HL-60 (cell line): ENCODE data around the gene PMCH.

Source experiments
- DNase-seq, 2 experiments: peaks; one replicate each; pipeline ENCODE4 v3.0.0-alpha.2; 2010 to 2020; ENCODE audit warnings: low read depth in 1 of 2, low spot score in 1 of 2
- H3K27ac ChIP-seq: fragments of 250-450 bp; sonication (Bioruptor Pico); replicated peaks from 2 replicates; pipeline ENCODE4 v1.5.1; 2020; ENCODE audit warnings: mild to moderate bottlenecking, moderate library complexity
- H3K27me3 ChIP-seq: fragments of 250-450 bp; sonication (Bioruptor Pico); 2 replicates; pipeline ENCODE4 v1.5.1; 2021; ENCODE audit warnings: mild to moderate bottlenecking, moderate library complexity; ENCODE audit not compliant: insufficient read depth, poor library complexity, severe bottlenecking
- H3K4me3 ChIP-seq: replicated peaks from 2 replicates; pipeline ENCODE4 v1.5.1; 2011; ENCODE audit warnings: mild to moderate bottlenecking, control low read depth, low read length; ENCODE audit not compliant: insufficient read depth
- GABPA ChIP-seq: IDR thresholded peaks from 2 replicates; pipeline ENCODE4 v1.6.1; 2012; ENCODE audit warnings: low read depth
- POLR2AphosphoS5 ChIP-seq: IDR thresholded peaks from 2 replicates; pipeline ENCODE4 v1.6.1; 2012; ENCODE audit warnings: low read depth
- SPI1 ChIP-seq: IDR thresholded peaks from 2 replicates; pipeline ENCODE4 v1.6.1; 2012; ENCODE audit warnings: low read depth, mild to moderate bottlenecking, borderline replicate concordance
- TF ChIP-seq, protein P1 (sequence below): IDR thresholded peaks from one replicate; pipeline ENCODE4 v1.5.1; 2011; ENCODE audit warnings: low read length, control low read depth, inconsistent platforms; ENCODE audit not compliant: insufficient read depth
- TF ChIP-seq, protein P2 (sequence below): IDR thresholded peaks from 2 replicates; pipeline ENCODE4 v1.6.1; 2012; ENCODE audit warnings: low read depth; ENCODE audit not compliant: insufficient replicate concordance

The PMCH gene

DNA sequence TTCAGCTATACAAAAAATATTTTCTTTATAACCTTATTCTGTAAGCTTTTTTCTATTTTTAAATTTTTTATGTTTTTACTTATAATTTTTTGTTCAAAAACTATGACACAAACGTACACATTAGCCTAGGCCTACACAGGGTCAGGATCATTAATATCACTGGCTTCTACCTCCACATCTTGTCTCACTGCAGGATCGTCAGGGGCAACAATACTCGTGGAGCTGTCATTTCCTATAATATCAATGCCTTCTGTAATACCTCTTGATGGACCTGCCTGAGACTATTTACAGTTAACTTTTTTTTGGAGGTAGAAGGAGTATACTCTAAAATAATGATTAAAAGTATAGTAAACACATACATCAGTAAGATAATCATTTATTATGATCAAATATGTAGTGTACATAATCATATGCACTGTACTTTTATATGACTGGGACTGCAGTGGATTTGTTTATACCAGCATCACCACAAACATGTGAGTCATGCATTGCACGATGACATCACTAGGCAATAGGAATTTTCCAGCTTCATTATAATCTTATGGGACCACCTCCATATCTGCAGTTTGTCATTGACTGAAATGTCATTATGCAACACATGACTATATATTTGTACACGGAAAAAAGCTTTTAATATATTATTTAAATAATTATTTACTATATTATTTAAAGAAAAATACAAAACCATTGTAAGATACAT, 18.5 kb upstream of the PMCH start:
- no peak overlapping the region for H3K4me3 ChIP-seq
- no peak overlapping the region for H3K27ac ChIP-seq
- no peaks in the 10 kb centered on the region for H3K27me3 ChIP-seq
- DNase-seq, result no peak
- TF ChIP-seq, protein P1, sequence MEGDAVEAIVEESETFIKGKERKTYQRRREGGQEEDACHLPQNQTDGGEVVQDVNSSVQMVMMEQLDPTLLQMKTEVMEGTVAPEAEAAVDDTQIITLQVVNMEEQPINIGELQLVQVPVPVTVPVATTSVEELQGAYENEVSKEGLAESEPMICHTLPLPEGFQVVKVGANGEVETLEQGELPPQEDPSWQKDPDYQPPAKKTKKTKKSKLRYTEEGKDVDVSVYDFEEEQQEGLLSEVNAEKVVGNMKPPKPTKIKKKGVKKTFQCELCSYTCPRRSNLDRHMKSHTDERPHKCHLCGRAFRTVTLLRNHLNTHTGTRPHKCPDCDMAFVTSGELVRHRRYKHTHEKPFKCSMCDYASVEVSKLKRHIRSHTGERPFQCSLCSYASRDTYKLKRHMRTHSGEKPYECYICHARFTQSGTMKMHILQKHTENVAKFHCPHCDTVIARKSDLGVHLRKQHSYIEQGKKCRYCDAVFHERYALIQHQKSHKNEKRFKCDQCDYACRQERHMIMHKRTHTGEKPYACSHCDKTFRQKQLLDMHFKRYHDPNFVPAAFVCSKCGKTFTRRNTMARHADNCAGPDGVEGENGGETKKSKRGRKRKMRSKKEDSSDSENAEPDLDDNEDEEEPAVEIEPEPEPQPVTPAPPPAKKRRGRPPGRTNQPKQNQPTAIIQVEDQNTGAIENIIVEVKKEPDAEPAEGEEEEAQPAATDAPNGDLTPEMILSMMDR, result no peak
- TF ChIP-seq POLR2AphosphoS5 (no peak), SPI1 (no peak), GABPA (no peak)
- TF ChIP-seq, protein P2, sequence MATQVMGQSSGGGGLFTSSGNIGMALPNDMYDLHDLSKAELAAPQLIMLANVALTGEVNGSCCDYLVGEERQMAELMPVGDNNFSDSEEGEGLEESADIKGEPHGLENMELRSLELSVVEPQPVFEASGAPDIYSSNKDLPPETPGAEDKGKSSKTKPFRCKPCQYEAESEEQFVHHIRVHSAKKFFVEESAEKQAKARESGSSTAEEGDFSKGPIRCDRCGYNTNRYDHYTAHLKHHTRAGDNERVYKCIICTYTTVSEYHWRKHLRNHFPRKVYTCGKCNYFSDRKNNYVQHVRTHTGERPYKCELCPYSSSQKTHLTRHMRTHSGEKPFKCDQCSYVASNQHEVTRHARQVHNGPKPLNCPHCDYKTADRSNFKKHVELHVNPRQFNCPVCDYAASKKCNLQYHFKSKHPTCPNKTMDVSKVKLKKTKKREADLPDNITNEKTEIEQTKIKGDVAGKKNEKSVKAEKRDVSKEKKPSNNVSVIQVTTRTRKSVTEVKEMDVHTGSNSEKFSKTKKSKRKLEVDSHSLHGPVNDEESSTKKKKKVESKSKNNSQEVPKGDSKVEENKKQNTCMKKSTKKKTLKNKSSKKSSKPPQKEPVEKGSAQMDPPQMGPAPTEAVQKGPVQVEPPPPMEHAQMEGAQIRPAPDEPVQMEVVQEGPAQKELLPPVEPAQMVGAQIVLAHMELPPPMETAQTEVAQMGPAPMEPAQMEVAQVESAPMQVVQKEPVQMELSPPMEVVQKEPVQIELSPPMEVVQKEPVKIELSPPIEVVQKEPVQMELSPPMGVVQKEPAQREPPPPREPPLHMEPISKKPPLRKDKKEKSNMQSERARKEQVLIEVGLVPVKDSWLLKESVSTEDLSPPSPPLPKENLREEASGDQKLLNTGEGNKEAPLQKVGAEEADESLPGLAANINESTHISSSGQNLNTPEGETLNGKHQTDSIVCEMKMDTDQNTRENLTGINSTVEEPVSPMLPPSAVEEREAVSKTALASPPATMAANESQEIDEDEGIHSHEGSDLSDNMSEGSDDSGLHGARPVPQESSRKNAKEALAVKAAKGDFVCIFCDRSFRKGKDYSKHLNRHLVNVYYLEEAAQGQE, result no peak

DNA sequence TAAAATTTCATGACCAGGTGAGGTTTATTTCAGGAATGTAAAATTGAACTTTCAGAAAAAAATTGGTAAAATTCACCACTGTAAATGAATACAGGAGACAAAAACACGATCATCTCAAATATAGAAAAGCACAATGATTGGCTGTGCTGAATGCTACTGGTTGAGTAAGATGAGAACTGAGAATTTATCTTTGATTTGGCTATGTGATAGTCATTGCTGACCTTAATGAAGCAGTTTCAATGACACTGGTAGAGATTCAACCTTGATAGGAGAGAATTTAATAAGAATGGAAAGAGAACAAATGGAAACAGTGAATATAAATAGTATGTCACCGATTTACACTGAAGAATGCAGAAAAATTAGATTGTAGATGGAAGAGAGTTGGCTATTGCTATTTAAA, 6.4 kb upstream of the PMCH start:
- no peak overlapping the region for H3K27ac ChIP-seq
- no peaks in the 10 kb centered on the region for H3K27me3 ChIP-seq
- no peak for DNase-seq
- no peak overlapping the region for H3K4me3 ChIP-seq
- TF ChIP-seq, protein P2, result no peak
- no peak for TF ChIP-seq POLR2AphosphoS5
- no peak for TF ChIP-seq SPI1
- no peak for TF ChIP-seq GABPA
- TF ChIP-seq, protein P1, result no peak

DNA sequence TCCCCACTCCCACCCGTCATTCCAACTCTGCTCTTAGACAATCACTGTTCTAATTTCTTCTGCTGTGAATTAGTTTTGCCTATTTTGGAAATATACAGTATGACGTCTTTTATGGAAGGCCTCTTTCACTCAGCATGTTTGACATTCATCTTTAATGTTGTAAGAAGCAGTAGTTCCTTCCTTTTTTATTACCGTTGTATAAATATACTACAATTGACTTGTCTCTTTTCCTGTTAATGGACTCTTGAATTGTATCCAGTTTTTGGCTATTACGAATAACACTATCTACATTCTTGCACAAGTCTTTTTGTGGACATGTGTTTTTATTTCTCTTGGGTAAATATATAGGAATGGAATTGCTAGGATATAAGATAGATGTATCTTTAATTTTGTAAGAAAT, 4.9 kb upstream of the PMCH start:
- TF ChIP-seq, protein P1, result no peak
- TF ChIP-seq POLR2AphosphoS5, result no peak
- TF ChIP-seq, protein P2, result no peak
- no peak for TF ChIP-seq GABPA
- no peak for TF ChIP-seq SPI1
- no peak for DNase-seq
- H3K27me3 ChIP-seq, result no peaks in the 10 kb centered on the region
- no peak overlapping the region for H3K27ac ChIP-seq
- no peak overlapping the region for H3K4me3 ChIP-seq
